PC-3 (cell line): ENCODE measurements around the gene BICDL2.

Experiments used
- CTCF ChIP-seq: fragments of 300-600 bp; sonication (generic); conservative IDR thresholded peaks from 2 replicates; pipeline ENCODE4 v1.5.1; 2017; ENCODE audit warnings: antibody characterized with exemption, low read depth, mild to moderate bottlenecking, low read length
- EZH2 ChIP-seq: fragments of 300-600 bp; sonication (generic); IDR thresholded peaks from one replicate; pipeline ENCODE4 v1.6.1; 2017; ENCODE audit warnings: antibody characterized with exemption, mild to moderate bottlenecking, low read length; ENCODE audit not compliant: unreplicated experiment
- EZH2phosphoT487 ChIP-seq: fragments of 300-600 bp; sonication (generic); IDR thresholded peaks from 2 replicates; pipeline ENCODE4 v1.6.1; 2018; ENCODE audit warnings: mild to moderate bottlenecking, antibody characterized with exemption, low read length, borderline replicate concordance

- TF ChIP-seq CTCF: no peak
- no peak for TF ChIP-seq EZH2
- TF ChIP-seq EZH2phosphoT487: no peak
Observed at GRCh38 chr16:3070608-3071111, 33.9 kb upstream of the BICDL2 start.
